ENCODE measurements around the gene NOTUM.

NOTUM gene

GRCh38 chr17:81926451-81927151, 34.4 kb downstream of the NOTUM start (continued):
- TF ChIP-seq ZNF629 (tag by site-specific recombination; IDR thresholded peaks at IDR 0.05) (peak; percentile 94), ZNF146 (tag by site-specific recombination; IDR thresholded peaks at IDR 0.05) (no peak), ZNF658 (tag by site-specific recombination; IDR thresholded peaks at IDR 0.05) (no peak), PRDM6 (tag by site-specific recombination; IDR thresholded peaks at IDR 0.05) (no peak), ZNF350 (tag by site-specific recombination; IDR thresholded peaks at IDR 0.05) (no peak), ZNF19 (tag by site-specific recombination; IDR thresholded peaks at IDR 0.05; ENCODE audit: low read depth) (no peak), KLF8 (tag by site-specific recombination; IDR thresholded peaks at IDR 0.05) (peak; percentile 82; the same call in 1 of the 2 replicates), ZNF302 (tag by site-specific recombination; IDR thresholded peaks at IDR 0.05; ENCODE audit: low read depth) (no peak), MZF1 (tag by site-specific recombination; IDR thresholded peaks at IDR 0.05; ENCODE audit: borderline replicate concordance) (peak; percentile 54; the same call in 1 of the 2 replicates), BCL11A (tag by site-specific recombination; IDR thresholded peaks at IDR 0.05; ENCODE audit: low read depth) (peak; percentile 83), HOXA7 (CRISPR knock-in tag; IDR thresholded peaks at IDR 0.05; ENCODE audit: borderline replicate concordance) (no peak), KLF16 (tag by site-specific recombination; IDR thresholded peaks at IDR 0.05) (peak; percentile 69), WT1 (tag by site-specific recombination; IDR thresholded peaks at IDR 0.05) (peak; percentile 68), ZNF571 (tag by site-specific recombination; IDR thresholded peaks at IDR 0.05) (no peak), ZNF133 (tag by site-specific recombination; IDR thresholded peaks at IDR 0.05) (no peak), ZNF10 (tag by site-specific recombination; IDR thresholded peaks at IDR 0.05) (no peak), ZBTB20 (tag by site-specific recombination; IDR thresholded peaks at IDR 0.05) (peak; percentile 44), ZNF785 (tag by site-specific recombination; IDR thresholded peaks at IDR 0.05) (no peak), GLIS2 (tag by site-specific recombination; IDR thresholded peaks at IDR 0.05) (peak; percentile 99), YY2 (tag by site-specific recombination; IDR thresholded peaks at IDR 0.05) (no peak), ZBTB6 (tag by site-specific recombination; IDR thresholded peaks at IDR 0.05) (no peak), ZBTB48 (tag by site-specific recombination; IDR thresholded peaks at IDR 0.05) (peak; percentile 75; the same call in 1 of the 2 replicates), ZNF26 (tag by site-specific recombination; IDR thresholded peaks at IDR 0.05) (no peak), ZNF544 (tag by site-specific recombination; IDR thresholded peaks at IDR 0.05) (no peak), ZNF16 (tag by site-specific recombination; IDR thresholded peaks at IDR 0.05; ENCODE audit: low read depth) (no peak), ZNF416 (tag by site-specific recombination; IDR thresholded peaks at IDR 0.05) (no peak), ZNF830 (tag by site-specific recombination; IDR thresholded peaks at IDR 0.05; ENCODE audit: low read depth) (no peak), BCL11B (tag by site-specific recombination; IDR thresholded peaks at IDR 0.05; ENCODE audit: low read depth) (peak; percentile 80; the same call in 1 of the 2 replicates), ZNF155 (tag by site-specific recombination; IDR thresholded peaks at IDR 0.05) (no peak), ELK4 (IDR thresholded peaks at IDR 0.05; ENCODE audit: borderline replicate concordance, low read depth, low read length) (no peak), SCRT2 (tag by site-specific recombination; IDR thresholded peaks at IDR 0.05) (no peak), ZNF2 (tag by site-specific recombination; IDR thresholded peaks at IDR 0.05) (no peak), ZNF513 (tag by site-specific recombination; IDR thresholded peaks at IDR 0.05) (no peak), TCF7L2 (IDR thresholded peaks at IDR 0.05; ENCODE audit: borderline replicate concordance, low read depth, low read length) (no peak), ZNF354C (tag by site-specific recombination; IDR thresholded peaks at IDR 0.05; ENCODE audit: borderline replicate concordance, low read depth) (no peak), ZNF791 (tag by site-specific recombination; IDR thresholded peaks at IDR 0.05) (no peak)

All from HEK293 (cell line).